Stimulated activated CD4-positive, alpha-beta T cell treated with anti-CD3 and anti-CD28 coated beads, Interleukin-12 subunit alpha, Interleukin-12 subunit beta, amount 100 ng/mL, for 24 hours (primary cell): Measurements from ENCODE around the gene TMEM191B.
"Not testable (repeated sequence)": the region's sequence is repeated elsewhere in the genome, so short reads cannot be mapped to it uniquely, and the experiment has no call there.

ENCODE experiments used
- DNase-seq, 2 experiments: peaks; one replicate each; pipeline ENCODE4 v3.0.0-alpha.2; 2020; ENCODE audit warnings: low read depth in 2 of 2

TMEM191B gene

DNA sequence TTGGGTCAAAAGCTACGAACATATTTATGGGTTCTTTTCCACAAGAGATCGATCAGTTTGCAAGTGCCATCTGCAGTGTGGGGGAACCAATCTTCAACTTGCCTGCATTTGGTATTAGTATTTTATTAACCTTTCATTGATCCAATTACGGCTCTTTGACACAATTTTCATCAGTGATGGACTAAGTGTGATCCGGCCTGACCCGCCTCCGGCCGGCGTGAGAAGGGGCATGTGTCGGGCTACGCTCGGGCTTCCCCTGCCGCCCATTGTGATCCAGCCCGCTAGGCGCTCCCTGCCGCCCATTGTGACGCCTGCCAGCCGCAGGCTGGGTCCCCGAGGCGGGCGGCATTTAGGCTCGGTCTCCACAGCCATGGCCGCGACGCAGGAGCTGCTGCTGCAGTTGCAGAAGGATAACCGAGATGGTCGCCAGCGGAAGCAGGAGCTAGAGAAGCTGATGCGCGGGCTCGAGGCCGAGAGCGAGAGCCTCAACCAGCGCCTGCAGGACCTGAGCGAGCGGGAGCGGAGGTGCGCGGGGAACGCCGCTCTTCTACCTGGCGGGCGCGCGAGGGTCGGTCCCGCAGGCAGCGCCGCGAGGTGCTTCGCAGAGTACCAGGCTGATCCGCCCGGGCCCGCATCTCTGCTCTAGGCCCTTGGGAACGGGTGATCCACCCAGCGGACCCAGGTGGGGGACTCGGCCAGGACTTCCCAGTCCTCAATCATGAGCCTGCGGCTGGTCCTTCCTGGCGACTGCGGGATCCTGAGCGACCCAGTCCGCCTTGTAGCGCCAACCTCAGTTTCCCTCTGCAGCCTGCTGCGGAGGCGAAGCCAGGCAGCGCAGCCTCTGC is at the start of gene TMEM191B:
TMEM191B (plus strand) TSS at position 51 of the 845 bp plus-strand sequence; CDS start at position 230, 179 bp downstream.
- not testable (repeated sequence) for DNase-seq

- not testable (repeated sequence) for DNase-seq
These were observed 31.4 kb upstream of the TMEM191B start for GRCh38 chr22:18496227-18496626.

DNA sequence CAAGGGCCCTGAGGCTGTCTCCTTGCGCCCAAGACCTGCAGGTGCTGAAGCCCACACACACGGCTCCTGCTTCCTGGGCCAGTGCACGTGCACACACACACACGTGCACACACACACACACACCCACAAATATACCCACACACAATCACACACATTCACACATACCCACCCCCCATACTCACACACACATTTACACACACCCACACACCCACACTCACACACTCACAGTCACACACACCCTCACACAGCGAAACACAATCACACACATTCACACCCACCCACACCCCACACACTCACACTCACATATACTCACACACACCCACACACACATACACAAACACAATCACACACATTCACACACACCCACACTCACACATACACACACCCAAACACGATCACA is 16.3 kb upstream of the TMEM191B start:
- DNase-seq, result not testable (repeated sequence)

- DNase-seq, result not testable (repeated sequence)
These were observed 15.2 kb upstream of the TMEM191B start for GRCh38 chr22:18512378-18512777.

GRCh38 chr22:18513454-18513853 is 14.1 kb upstream of the TMEM191B start:
- not testable (repeated sequence) for DNase-seq

- not testable (repeated sequence) for DNase-seq
These were observed 9.5 kb upstream of the TMEM191B start, which contains the start of gene GGTLC3 for GRCh38 chr22:18518061-18518460. TSS of gene GGTLC3 (minus strand) at chr22:18518161. CDS start at chr22:18517897, 264 bp downstream.

DNA sequence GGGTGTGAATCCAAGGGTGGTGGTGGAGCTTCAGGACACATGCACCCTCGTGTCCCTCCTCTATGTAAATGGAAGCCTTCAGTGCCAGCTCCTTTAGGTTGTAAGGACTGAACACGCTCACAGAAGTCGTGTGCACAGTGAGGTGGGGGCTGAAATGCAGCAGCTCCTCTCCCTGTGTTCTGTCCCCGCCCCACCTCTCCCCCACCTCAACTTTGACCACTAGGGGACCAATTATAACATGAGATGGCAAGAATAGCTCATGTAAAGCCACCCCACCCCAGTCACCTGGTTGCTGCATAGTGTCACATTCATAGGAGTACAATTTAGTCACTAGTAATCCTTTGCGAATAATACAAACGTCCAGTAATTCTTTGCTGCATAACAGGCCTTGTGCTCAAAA is 4.8 kb upstream of the TMEM191B start:
- not testable (repeated sequence) for DNase-seq

DNA sequence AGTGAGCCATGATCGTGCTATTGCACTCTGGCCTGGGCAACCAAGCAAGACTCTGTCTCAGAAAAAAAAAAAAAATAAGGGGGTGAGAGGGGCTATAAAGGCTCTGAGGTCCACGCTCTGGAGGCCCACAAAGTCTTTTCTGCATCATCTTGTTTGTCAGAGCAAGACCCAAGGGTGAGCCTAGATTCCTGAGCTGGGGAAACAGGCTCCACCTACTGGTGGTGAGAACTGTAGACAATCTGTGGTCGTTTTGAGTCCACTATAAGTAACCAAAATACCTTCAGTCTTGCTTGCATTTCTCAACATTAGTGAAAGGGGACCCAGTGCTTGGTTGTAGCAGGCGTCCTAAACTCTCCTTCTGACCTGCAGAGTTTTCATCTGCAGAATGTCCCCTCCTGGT is 4.3 kb upstream of the TMEM191B start:
- not testable (repeated sequence) for DNase-seq

DNA sequence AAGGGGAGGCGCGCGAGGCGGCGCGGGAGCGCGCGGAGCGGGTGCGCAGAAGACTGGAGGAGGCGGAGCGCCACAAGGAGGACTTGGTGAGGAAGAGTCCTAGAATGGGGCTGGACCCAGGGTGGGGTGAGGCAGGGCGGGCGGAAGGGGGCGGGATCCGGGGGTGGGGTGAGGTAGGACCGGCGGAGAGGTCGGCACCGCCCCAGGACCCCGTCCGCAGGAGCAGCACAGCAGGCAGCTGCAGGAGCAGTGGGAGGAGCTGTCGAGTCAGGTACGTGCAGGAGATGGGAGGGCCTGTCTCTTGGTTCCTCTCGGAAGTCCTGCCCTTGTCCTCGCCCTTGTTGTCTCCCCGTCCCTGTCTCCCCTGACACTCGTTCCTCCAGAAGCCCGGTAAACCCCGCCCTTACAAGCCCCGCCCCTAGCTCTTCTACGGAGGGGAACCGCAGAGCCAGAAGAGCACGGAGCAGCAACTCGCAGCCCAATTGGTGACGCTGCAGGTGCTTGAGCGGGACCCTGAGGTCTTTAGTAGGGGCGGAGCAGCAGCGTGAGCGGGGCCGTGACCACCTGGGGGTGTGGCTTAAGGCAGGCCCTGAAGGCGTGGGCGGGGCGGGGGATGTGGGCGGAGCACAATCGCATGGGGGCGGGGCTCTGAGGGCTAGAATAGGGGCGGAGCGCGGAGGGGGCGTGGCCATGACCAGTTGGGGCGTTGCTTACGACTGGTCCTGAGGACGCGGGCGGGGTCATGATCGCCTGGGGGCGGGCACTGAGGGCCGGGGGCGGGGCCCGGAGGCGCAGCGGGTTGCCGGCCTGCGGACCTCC is 1.2 kb downstream of the TMEM191B start:
- peak; percentile 87 to 90 for DNase-seq

DNA sequence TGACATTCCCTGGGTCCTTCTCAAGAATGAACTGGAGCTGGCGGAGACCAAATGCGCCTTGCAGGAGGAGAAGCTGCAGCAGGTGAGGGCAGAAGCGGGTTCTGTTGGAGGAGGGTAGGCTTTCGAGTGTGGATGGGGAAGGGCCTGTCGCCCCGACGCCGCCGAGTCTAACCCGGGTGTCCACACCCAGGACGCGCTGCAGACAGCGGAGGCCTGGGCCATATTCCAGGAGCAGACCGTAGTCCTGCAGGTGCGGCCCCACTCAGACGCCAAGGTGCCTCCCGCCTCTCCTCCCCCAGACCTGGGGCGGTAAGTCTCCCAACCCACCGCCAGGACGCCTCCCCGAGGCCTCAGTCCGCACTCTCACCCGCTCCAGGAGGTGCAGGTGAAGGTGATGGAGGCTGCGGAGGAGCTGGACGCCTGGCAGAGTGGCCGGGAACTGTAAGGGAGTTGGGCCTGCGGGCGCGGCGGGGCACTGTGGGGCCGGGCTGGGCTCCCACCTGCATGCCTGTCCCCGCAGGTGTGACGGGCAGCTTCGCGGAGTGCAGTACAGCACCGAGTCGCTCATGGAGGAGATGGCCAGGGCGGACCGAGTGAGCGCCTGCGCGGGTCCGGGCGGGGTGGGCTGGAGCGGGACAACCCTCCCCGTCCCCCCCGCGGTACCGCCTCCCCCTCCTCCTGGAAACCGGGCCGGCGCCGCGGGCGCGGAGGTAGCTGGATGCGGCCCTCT is 2.0 kb downstream of the TMEM191B start:
- DNase-seq, result not testable (repeated sequence)

- not testable (repeated sequence) for DNase-seq
These were observed 6.0 kb downstream of the TMEM191B start for GRCh38 chr22:18533633-18534032.

DNA sequence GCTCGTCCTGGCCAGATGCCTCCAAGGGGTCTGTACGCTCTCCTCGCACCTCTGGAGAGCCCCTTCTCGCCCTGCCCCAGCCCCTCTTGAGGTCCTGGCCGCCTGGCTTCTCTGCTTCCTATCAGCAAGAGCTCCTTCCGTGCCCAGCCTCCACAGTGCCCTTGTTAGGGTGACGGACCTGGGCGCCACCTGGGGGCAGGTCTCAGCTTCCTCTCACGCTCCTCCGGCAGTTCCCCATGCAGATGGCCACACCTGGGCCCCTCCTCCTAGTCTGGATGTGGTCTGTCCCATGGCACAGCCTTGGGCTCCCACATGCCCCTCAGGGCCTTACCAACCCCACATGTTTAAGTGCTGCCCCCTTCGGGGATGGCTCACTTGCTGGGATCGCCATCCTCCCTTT is 6.7 kb downstream of the TMEM191B start:
- DNase-seq, result not testable (repeated sequence)

- not testable (repeated sequence) for DNase-seq
These were observed 12.4 kb downstream of the TMEM191B start for GRCh38 chr22:18539994-18540393.

DNA sequence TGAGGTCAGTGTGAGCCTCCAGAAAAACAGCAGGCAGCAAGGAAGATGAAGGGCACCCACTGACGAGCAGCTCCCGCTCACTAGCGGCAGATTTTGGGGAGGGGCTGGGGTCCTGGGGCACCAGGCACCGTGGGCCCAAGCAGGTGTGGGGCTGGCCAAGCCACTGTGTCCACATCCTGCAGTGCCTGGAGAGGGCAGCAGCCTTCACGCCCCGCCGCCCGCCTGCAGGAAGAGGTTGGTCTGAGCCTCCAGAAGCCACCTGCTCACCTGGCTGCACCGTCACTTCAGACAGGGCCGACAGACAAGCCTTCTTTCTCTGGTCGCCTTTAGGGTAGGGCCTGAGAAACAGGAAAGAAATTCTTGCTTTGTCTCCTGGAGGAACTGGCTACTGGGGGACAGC is 15.8 kb downstream of the TMEM191B start:
- not testable (repeated sequence) for DNase-seq

DNA sequence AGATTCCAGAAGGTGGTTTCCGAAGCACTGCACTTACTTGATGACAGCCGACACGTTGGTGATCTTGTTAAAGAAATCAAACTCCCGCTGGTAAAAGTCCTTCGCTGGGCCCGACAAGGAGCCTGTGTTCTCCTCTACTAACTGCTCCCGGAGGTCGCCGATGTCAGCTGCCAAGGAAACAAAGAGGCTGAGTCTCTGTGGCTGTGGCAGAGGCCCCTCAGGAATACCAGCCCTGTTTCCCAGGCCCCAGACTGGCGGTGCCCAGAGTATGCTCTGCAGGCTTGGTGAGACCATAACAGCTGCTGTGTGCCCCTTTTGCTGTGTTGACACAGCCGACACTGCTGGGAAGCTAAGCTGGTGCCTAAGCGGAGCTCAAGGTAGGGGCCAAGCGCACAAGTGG is 17.0 kb downstream of the TMEM191B start:
- not testable (repeated sequence) for DNase-seq

DNA sequence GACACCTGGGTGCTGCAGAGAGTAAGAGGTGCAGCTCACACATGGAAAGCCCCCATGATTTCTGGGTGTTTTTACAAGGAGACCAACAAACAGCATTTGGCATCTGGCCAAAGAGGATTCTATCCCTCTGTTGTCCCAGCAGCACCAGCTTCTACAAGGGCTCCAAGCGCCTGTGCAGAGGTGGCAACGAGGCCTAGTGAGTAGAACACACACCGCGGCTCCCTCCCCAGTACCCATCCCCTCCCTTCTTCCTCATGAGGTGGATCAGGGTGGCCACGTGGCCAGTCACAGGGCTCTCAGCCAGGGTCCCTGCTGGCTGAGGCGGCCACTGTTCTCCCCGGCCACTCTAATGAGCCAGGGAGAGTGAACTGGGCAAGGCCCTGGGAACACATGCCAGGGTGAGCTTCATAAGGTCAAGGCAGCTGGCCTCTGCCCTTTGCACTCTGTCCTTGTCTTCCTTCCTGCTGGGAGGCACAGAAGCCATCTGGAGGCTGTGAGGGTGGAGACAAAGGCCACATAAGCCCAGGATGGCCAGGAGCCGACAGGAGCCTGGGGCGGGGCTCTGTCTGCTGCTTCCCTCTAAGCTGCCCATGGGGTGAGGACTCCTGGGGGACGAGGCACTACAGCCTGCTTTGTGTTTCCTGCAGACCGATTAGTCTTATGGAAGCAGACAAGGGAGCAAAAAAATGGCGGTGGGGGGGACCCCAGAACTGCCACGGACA is 22.0 kb downstream of the TMEM191B start:
- DNase-seq, result not testable (repeated sequence)

GRCh38 chr22:18551046-18551445 is 23.4 kb downstream of the TMEM191B start:
- not testable (repeated sequence) for DNase-seq

DNA sequence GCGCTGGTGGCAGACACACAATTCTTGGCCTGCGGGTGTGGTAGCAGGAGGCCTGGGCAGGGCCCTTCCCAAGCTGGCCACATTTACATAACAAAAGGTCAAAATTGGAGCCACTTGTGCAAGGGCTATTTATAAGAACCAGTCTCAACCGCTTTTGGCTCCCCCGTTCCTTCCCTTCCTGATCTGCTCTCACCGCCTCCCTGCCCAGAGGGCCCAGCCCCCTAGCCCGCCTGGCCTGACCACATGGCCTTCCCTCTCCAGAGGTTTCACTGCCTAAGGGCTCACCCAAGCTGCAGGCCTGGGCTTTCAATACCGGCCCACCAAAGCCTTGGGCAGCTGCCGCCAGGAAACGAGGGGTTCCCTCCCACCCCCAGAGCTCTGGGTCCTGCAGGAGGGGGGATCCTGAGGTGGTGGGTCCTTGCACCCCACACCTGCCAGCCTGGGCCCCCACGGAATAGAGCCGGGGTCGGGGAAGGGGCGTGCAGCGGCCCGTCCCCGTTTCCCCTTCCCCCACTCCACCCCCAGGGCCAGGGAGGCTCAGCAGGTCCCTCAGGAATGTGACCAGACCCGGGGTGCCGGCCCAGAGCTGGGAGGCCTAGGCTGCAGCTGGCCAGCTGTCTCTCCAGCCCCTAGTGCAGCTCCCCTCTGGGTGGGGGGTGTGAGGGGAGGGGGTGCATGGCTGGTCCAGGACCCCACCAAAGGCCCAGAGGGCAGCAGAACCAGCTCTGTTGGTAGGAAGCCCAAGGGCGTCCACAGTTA is 25.4 kb downstream of the TMEM191B start:
- DNase-seq, result not testable (repeated sequence)

DNA sequence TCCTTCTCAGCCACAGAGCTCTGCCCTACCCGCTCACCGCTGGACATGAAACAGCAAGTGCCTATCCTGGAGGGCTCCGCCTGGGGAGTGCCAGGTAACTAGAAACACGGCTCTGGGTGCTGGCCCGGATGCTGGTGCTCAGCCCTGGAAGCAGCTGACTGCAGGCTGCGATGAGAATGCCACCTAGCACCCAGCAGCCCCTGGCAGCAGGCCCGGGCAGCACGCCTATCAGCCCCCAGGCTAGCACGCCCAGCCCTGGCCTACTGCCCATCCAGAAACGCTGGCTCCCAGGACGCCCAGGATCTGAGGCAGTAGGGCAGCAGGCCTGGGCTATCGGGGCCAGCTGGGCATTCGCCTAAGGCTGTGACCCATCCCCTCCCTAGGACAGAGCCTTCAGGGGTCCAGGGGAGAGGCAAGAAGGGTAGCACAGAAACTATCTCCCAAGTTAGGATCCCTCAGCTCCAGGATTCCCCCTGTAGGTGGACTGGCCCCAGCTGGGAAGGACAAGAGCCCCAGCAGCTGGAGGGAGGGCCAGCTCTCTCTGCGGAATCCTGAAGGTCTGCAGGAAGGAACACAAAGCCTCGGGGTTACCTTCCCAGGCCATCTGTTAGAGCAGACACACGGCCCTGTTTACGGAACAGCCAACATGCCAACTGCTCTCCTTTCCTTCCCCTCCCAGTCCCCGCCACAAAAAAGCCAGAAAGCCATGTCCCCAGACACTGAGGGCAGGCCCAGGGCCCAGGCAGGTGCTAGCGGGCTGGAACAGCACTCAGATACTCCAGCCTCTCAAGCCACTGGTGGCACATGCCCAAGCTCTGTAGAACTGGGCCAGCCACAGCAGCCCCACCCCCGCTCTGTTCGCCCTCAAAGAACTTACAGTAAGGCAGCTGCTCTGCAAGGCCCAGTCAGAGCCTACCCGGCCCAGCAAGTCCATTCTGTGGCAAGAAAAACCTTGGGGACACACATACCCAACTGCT is 27.0 kb downstream of the TMEM191B start:
- not testable (repeated sequence) for DNase-seq
